ENCODE measurements around the gene COP1. TPM values are rescaled to one million over a fixed set of nuclear protein-coding genes. Genes with fewer than 3 reads are reported as not detected.

COP1 gene
- total RNA-seq, 2 experiments from 2014 or later: 33.8 to 36.9 TPM

DNA sequence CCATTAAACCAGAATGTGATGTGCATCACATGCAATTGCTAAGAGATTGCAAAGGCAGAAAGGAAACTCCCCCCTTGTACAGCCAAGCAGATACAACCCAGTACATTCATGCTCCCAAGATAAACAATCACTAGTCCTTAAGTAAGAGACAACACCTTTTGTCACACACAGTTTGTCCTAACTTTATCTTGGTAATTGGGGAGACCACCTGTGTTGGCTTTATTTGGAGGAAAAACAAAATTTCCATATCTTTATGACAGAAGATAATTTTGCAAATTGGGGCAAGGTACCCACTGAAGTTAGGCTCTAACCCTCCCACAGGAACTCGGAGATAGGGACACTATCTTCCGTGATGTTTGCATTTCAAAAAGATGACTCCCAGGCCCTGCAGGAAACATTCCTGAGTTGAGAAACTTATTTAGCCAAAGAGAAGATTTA, 288.7 kb downstream of the COP1 start:
- Mint-ChIP-seq H3K27ac (no peak overlapping the region), H3K4me3 (no peak overlapping the region), H3K27me3 (no peaks in the 10 kb centered on the region), H3K36me3 (ENCODE audit: low read depth) (peaks cover 31% of the 10 kb centered on the region), H3K4me1 (ENCODE audit: low read depth) (no peaks in the 10 kb centered on the region), H3K9me3 (peaks cover 13% of the 10 kb centered on the region)
- POLR2A ChIA-PET: no interaction called here
- CTCF ChIA-PET: no interaction called here
- TF ChIP-seq CTCF (IDR thresholded peaks at IDR 0.05): no peak
- intact Hi-C loops (cut with micrococcal nuclease): no loop called here
- ATAC-seq (no peak), DNase-seq (no peak)

GRCh38 chr1:175914115-175914514, 293.0 kb downstream of the COP1 start:
- Mint-ChIP-seq H3K4me3 (no peak overlapping the region), H3K4me1 (ENCODE audit: low read depth) (no peaks in the 10 kb centered on the region), H3K9me3 (peaks cover 45% of the 10 kb centered on the region), H3K27ac (no peak overlapping the region), H3K27me3 (no peaks in the 10 kb centered on the region), H3K36me3 (ENCODE audit: low read depth) (peaks cover 44% of the 10 kb centered on the region)
- no peak for TF ChIP-seq CTCF (IDR thresholded peaks at IDR 0.05)
- CTCF ChIA-PET: no interaction called here
- POLR2A ChIA-PET: no interaction called here
- ATAC-seq (no peak), DNase-seq (no peak)
- intact Hi-C loops (cut with micrococcal nuclease): no loop called here

DNA sequence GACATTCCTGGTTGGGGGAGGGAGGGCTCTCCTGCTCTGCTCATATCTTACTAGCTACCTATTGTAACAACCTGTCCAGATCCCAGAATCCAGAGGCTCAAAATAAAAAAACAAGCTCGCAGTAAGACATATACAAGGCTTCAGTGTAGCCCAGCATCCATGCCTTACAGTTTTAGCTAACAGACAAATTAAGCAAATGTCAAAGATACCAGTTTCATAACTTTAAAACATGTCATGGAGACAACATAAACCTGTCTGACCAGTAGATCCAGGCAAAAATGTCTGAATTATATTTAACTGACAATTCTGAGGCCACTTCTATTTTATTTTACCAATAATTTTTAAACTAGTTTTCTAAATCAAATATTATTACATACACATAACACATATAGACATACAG, 295.9 kb downstream of the COP1 start:
- intact Hi-C loops (cut with micrococcal nuclease): no loop called here
- ChIA-PET CTCF (no interaction called here), POLR2A (no interaction called here)
- DNase-seq: no peak
- TF ChIP-seq CTCF (IDR thresholded peaks at IDR 0.05): no peak
- Mint-ChIP-seq H3K27ac (no peak overlapping the region), H3K4me3 (no peak overlapping the region), H3K4me1 (ENCODE audit: low read depth) (no peaks in the 10 kb centered on the region), H3K27me3 (no peaks in the 10 kb centered on the region), H3K36me3 (ENCODE audit: low read depth) (peaks cover 28% of the 10 kb centered on the region), H3K9me3 (peaks cover 46% of the 10 kb centered on the region)
- ATAC-seq: no peak

DNA sequence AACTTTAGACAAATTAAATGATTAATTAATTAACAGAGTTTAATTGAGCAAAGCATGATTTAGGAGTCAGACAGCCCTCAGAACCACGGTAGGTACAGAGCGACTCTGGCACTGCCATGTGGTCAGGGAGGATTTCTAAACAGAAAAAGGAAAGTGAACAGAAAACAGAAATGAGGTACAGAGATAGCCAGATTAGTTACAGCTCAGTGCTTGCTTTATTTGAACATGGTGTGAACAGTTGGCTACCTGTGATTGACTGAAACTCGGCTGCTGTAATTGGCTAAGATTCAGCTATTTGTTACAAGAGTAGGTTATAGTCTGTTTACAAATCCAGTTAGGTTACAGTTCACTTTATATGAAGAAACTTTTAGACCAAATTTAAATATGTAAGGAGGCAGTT, 300.7 kb downstream of the COP1 start:
- no peak for TF ChIP-seq CTCF (IDR thresholded peaks at IDR 0.05)
- DNase-seq (no peak), ATAC-seq (no peak)
- H3K27ac Mint-ChIP-seq: no peak overlapping the region
- H3K4me3 Mint-ChIP-seq: no peak overlapping the region
- H3K27me3 Mint-ChIP-seq: no peaks in the 10 kb centered on the region
- H3K4me1 Mint-ChIP-seq (ENCODE audit: low read depth): no peaks in the 10 kb centered on the region
- ChIA-PET CTCF (interaction anchor here (1.2 kb wide), 1 partner anchor 9 kb away, joined by 3 read pairs; no protein-coding TSS in a partner anchor), POLR2A (no interaction called here)
- intact Hi-C loops (cut with micrococcal nuclease): no loop called here
- peaks cover 18% of the 10 kb centered on the region for H3K9me3 Mint-ChIP-seq
- H3K36me3 Mint-ChIP-seq (ENCODE audit: low read depth): peaks cover 12% of the 10 kb centered on the region

GRCh38 chr1:175904808-175905207, 302.3 kb downstream of the COP1 start:
- Mint-ChIP-seq H3K27me3 (no peaks in the 10 kb centered on the region), H3K4me3 (no peak overlapping the region), H3K9me3 (peaks cover 7% of the 10 kb centered on the region), H3K27ac (no peak overlapping the region), H3K4me1 (ENCODE audit: low read depth) (no peaks in the 10 kb centered on the region), H3K36me3 (ENCODE audit: low read depth) (peaks cover 2% of the 10 kb centered on the region)
- TF ChIP-seq CTCF (IDR thresholded peaks at IDR 0.05): no peak
- intact Hi-C loops (cut with micrococcal nuclease): no loop called here
- ATAC-seq (no peak), DNase-seq (no peak)
- POLR2A ChIA-PET: no interaction called here
- CTCF ChIA-PET: no interaction called here

Measured in activated CD8-positive, alpha-beta T cell treated with anti-CD3 and anti-CD28 coated beads for 36 hours (primary cell).